OCI-LY7 (cell line): ENCODE results near the gene TRIM15.

Experiments used
- EZH2phosphoT487 ChIP-seq: fragments of 200-600 bp; sonication (generic); IDR thresholded peaks from 2 replicates; pipeline ENCODE4 v1.6.1; 2018; ENCODE audit warnings: low read depth, borderline replicate concordance, mild to moderate bottlenecking, mixed run types, antibody characterized with exemption, low read length, moderate library complexity, mixed read lengths
- TF ChIP-seq, protein P1 (sequence below): fragments of 200-600 bp; sonication (generic); conservative IDR thresholded peaks from 2 replicates; pipeline ENCODE4 v1.5.1; 2014; ENCODE audit warnings: mild to moderate bottlenecking, antibody characterized with exemption, low read length, moderate library complexity, mixed read lengths

GRCh38 chr6:30180145-30180544, 16.8 kb downstream of the TRIM15 start:
- TF ChIP-seq, protein P1, sequence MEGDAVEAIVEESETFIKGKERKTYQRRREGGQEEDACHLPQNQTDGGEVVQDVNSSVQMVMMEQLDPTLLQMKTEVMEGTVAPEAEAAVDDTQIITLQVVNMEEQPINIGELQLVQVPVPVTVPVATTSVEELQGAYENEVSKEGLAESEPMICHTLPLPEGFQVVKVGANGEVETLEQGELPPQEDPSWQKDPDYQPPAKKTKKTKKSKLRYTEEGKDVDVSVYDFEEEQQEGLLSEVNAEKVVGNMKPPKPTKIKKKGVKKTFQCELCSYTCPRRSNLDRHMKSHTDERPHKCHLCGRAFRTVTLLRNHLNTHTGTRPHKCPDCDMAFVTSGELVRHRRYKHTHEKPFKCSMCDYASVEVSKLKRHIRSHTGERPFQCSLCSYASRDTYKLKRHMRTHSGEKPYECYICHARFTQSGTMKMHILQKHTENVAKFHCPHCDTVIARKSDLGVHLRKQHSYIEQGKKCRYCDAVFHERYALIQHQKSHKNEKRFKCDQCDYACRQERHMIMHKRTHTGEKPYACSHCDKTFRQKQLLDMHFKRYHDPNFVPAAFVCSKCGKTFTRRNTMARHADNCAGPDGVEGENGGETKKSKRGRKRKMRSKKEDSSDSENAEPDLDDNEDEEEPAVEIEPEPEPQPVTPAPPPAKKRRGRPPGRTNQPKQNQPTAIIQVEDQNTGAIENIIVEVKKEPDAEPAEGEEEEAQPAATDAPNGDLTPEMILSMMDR, result no peak
- no peak for TF ChIP-seq EZH2phosphoT487
